ENCODE results near the gene TNFRSF14. TPM values are rescaled to one million over a fixed set of nuclear protein-coding genes. Genes with fewer than 3 reads are reported as not detected.

Gene TNFRSF14
- total and polyA plus RNA-seq, 2 of the 13 experiments (the other 11 are each of a cell fraction or from before 2014, with no cell fraction given): 11.9 to 49.9 TPM

- TF ChIP-seq, protein P1, sequence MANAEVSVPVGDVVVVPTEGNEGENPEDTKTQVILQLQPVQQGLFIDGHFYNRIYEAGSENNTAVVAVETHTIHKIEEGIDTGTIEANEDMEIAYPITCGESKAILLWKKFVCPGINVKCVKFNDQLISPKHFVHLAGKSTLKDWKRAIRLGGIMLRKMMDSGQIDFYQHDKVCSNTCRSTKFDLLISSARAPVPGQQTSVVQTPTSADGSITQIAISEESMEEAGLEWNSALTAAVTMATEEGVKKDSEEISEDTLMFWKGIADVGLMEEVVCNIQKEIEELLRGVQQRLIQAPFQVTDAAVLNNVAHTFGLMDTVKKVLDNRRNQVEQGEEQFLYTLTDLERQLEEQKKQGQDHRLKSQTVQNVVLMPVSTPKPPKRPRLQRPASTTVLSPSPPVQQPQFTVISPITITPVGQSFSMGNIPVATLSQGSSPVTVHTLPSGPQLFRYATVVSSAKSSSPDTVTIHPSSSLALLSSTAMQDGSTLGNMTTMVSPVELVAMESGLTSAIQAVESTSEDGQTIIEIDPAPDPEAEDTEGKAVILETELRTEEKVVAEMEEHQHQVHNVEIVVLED (CRISPR knock-in tag; IDR thresholded peaks at IDR 0.05; ENCODE audit: borderline replicate concordance): no peak
- TF ChIP-seq BHLHE40 (IDR thresholded peaks at IDR 0.05; ENCODE audit: low read length) (no peak), CHD4 (IDR thresholded peaks at IDR 0.05; ENCODE audit: borderline replicate concordance, low read length) (no peak), ETV6 (CRISPR knock-in tag; conservative IDR thresholded peaks at IDR 0.05) (no peak), CENPBD1 (CRISPR knock-in tag; IDR thresholded peaks at IDR 0.05; ENCODE audit: borderline replicate concordance, low read depth) (no peak), ZNF883 (CRISPR knock-in tag; IDR thresholded peaks at IDR 0.05; ENCODE audit: not compliant biosample characterization) (no peak), JUN (CRISPR knock-in tag; IDR thresholded peaks at IDR 0.05) (no peak), POGK (CRISPR knock-in tag; conservative IDR thresholded peaks at IDR 0.05) (no peak), TFDP1 (CRISPR knock-in tag; IDR thresholded peaks at IDR 0.05; ENCODE audit: borderline replicate concordance) (no peak), ELF4 (CRISPR knock-in tag; IDR thresholded peaks at IDR 0.05; ENCODE audit: borderline replicate concordance) (no peak), IKZF1 (IDR thresholded peaks at IDR 0.05) (no peak), CEBPG (CRISPR knock-in tag; IDR thresholded peaks at IDR 0.05) (no peak), NFIB (CRISPR knock-in tag; IDR thresholded peaks at IDR 0.05; ENCODE audit: borderline replicate concordance) (no peak), TP53 (CRISPR knock-in tag; conservative IDR thresholded peaks at IDR 0.05) (no peak), ZNF260 (CRISPR knock-in tag; IDR thresholded peaks at IDR 0.05; ENCODE audit: borderline replicate concordance, low read depth) (no peak), HNRNPK (IDR thresholded peaks at IDR 0.05; ENCODE audit: low read depth, low read length, poor library complexity, severe bottlenecking) (no peak)
- TF ChIP-seq, protein P2, sequence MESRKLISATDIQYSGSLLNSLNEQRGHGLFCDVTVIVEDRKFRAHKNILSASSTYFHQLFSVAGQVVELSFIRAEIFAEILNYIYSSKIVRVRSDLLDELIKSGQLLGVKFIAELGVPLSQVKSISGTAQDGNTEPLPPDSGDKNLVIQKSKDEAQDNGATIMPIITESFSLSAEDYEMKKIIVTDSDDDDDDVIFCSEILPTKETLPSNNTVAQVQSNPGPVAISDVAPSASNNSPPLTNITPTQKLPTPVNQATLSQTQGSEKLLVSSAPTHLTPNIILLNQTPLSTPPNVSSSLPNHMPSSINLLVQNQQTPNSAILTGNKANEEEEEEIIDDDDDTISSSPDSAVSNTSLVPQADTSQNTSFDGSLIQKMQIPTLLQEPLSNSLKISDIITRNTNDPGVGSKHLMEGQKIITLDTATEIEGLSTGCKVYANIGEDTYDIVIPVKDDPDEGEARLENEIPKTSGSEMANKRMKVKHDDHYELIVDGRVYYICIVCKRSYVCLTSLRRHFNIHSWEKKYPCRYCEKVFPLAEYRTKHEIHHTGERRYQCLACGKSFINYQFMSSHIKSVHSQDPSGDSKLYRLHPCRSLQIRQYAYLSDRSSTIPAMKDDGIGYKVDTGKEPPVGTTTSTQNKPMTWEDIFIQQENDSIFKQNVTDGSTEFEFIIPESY (CRISPR knock-in tag; IDR thresholded peaks at IDR 0.05): no peak
- TF ChIP-seq, protein P3, sequence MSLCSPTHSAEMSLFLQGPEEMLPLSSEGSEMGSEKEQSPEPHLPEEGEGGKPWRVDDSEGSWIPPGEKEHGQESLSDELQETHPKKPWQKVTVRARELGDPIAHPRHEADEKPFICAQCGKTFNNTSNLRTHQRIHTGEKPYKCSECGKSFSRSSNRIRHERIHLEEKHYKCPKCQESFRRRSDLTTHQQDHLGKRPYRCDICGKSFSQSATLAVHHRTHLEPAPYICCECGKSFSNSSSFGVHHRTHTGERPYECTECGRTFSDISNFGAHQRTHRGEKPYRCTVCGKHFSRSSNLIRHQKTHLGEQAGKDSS (CRISPR knock-in tag; IDR thresholded peaks at IDR 0.05; ENCODE audit: borderline replicate concordance, low read depth): no peak
- TF ChIP-seq, protein P4, sequence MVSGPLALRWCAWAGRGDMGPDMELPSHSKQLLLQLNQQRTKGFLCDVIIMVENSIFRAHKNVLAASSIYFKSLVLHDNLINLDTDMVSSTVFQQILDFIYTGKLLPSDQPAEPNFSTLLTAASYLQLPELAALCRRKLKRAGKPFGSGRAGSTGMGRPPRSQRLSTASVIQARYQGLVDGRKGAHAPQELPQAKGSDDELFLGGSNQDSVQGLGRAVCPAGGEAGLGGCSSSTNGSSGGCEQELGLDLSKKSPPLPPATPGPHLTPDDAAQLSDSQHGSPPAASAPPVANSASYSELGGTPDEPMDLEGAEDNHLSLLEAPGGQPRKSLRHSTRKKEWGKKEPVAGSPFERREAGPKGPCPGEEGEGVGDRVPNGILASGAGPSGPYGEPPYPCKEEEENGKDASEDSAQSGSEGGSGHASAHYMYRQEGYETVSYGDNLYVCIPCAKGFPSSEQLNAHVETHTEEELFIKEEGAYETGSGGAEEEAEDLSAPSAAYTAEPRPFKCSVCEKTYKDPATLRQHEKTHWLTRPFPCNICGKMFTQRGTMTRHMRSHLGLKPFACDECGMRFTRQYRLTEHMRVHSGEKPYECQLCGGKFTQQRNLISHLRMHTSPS (CRISPR knock-in tag; IDR thresholded peaks at IDR 0.05; ENCODE audit: low read depth): 0 out of 2 replicates have a peak, but pooled peaks have one; percentile 4
Observed at GRCh38 chr1:2544093-2544874, 11.9 kb upstream of the TNFRSF14 start (continued).

Measured in HepG2 (cell line).